ENCODE results near the gene BTN3A1. TPM values are rescaled to one million over a fixed set of nuclear protein-coding genes. Genes with fewer than 3 reads are reported as not detected.

BTN3A1 gene
- 8.1 and 13.6 TPM in 2 replicates for polyA plus RNA-seq (2011; rRNA removed)
- 2.5 and 3.1 TPM in 2 replicates for polyA plus RNA-seq (2012; cell fraction: cytosol; rRNA removed)
- polyA plus RNA-seq (2012; cell fraction: nucleus; rRNA removed): 6.4 and 7.3 TPM in 2 replicates
- polyA plus RNA-seq (2017; fragmentation: RNase III; extraction: RNeasy Plus Mini Kit Qiagen cat#74134 plus additional on column Dnase treatment): 3.8 to 5.5 TPM (median 4.0 TPM) in 3 replicates
- polyA minus RNA-seq (2011; rRNA and poly(A)+ RNA removed): 12.6 and 15.8 TPM in 2 replicates

DNA sequence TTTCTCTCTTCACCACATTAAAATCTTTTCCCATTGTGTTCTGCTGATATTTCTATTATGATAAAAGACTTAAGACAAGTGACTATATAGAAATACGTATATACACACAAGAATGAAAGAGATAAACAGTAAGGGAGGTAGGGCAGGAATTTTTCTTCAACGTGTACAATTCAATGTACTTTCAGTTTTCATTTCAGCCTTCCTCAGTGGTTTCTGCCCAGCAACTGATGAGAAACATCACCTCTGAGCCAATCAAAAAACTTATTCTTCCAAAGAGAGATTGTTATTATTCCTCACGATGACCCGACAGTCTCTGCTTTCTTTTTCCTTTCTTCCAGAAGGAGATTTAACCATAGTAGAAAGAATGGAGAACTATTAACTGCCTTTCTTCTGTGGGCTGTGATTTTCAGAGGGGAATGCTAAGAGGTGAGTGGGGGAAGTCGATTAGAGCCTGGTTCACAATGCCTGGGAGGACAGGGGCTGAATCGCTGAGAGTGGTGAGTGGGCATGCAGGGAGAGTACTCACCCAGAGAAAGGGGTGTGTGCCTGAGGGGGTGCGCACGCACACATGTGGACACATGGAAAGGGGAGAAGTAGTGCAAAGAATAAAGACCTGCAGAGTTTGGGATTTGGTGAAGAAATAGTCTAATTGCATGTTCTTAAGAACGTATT, at the start of gene BTN3A1:
TSS of gene BTN3A1 (plus strand) at position 289 of the 672 bp plus-strand sequence. CDS start 3,289 bp downstream, outside the sequence.
- Histone ChIP-seq H3K9me3 (no peaks in the 10 kb centered on the region), H3K27ac (peak within 1 kb of the TSS; percentile 73 to 88), H3K4me3 (peak within 1 kb of the TSS; percentile 53), H3K4me2 (peak within 1 kb of the TSS; percentile 92), H3K4me1 (peaks cover 4% of the 10 kb centered on the region; the same call in 1 of the 3 replicates)
- POLR2A ChIA-PET: no interaction called here
- no peak for FAIRE-seq
- peak; percentile 62 to 66 for DNase-seq (ENCODE audit: low read depth in 1 of 2, low spot score in 1 of 2)
- CTCF ChIA-PET: no interaction called here
- WGBS (ENCODE audit: missing lambda C conversion rate): under 1% methylated on average over 9 of the region's 9 CpGs
- TF ChIP-seq MAFK (IDR thresholded peaks at IDR 0.05; ENCODE audit: partially characterized antibody) (peak; percentile 34), RFX5 (IDR thresholded peaks at IDR 0.05) (peak; percentile 99), NR3C1 (IDR thresholded peaks at IDR 0.05) (no peak)
- TF ChIP-seq, protein P1, sequence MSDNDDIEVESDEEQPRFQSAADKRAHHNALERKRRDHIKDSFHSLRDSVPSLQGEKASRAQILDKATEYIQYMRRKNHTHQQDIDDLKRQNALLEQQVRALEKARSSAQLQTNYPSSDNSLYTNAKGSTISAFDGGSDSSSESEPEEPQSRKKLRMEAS (IDR thresholded peaks at IDR 0.05): peak; percentile 37; the same call in 1 of the 2 replicates
- TF ChIP-seq, protein P2, sequence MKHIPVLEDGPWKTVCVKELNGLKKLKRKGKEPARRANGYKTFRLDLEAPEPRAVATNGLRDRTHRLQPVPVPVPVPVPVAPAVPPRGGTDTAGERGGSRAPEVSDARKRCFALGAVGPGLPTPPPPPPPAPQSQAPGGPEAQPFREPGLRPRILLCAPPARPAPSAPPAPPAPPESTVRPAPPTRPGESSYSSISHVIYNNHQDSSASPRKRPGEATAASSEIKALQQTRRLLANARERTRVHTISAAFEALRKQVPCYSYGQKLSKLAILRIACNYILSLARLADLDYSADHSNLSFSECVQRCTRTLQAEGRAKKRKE (CRISPR knock-in tag; IDR thresholded peaks at IDR 0.05; ENCODE audit: low read depth): no peak
- ATAC-seq: peak; percentile 99

DNA sequence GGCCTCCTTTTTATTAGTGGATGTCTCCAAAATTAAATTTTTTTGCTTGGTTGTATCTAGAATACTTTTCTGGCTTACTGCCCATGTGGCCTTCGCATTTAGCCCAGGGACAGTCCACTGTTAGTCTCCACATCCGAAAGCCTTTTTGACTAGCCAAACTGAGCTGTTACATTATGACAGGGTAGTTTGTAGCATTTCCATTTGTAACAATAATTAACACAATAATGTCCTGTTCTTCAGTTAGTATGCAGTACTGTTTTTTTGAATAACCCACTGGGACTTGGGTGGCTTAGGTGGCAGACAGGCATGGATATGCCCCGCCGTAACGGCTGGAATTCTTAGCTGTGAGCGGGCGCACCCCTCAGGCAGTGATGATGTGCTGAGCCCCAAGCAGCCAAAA, 49.8 kb upstream of the BTN3A1 start:
- Histone ChIP-seq H3K27ac (peak overlapping the region; percentile 80 to 90), H3K4me3 (no peak overlapping the region), H3K9me3 (no peaks in the 10 kb centered on the region), H3K4me2 (peak overlapping the region; percentile 33), H3K4me1 (peaks cover 32% of the 10 kb centered on the region)
- TF ChIP-seq JUN (IDR thresholded peaks at IDR 0.05): no peak
- no peak for TF ChIP-seq MAFK (IDR thresholded peaks at IDR 0.05; ENCODE audit: partially characterized antibody)
- TF ChIP-seq, protein P3, sequence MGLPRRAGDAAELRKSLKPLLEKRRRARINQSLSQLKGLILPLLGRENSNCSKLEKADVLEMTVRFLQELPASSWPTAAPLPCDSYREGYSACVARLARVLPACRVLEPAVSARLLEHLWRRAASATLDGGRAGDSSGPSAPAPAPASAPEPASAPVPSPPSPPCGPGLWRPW (IDR thresholded peaks at IDR 0.05): no peak
- 92% methylated on average over 7 of the region's 7 CpGs for WGBS (ENCODE audit: missing lambda C conversion rate)
- DNase-seq (ENCODE audit: low read depth in 1 of 2, low spot score in 1 of 2): no peak
- CTCF ChIA-PET: interaction anchor here (0.9 to 3.3 kb wide), 2 partner anchors 11 to 12 kb away, joined by 3 to 23 read pairs; no protein-coding TSS in a partner anchor
- no peak for ATAC-seq
- POLR2A ChIA-PET: no interaction called here
- FAIRE-seq: no peak

DNA sequence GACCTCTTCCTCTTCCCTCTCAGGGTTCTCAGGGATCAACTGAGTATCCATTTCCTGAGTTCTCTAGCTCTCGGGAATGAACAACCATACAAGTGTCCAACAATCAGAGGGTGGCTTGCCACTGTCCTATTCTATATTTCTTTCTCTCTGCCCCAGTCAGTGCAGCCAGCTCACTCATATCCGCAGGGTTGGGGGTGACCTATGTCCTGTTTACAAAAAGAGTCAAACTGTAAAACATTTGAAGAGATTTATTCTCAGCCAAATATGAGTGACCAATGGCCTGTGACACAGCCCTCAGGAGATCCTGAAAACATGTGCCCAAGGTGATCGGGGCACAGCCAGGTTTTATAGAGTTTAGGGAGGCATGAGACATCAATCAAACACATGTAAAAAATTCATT, 47.9 kb upstream of the BTN3A1 start:
- POLR2A ChIA-PET: no interaction called here
- Histone ChIP-seq H3K9me3 (no peaks in the 10 kb centered on the region), H3K27ac (peak overlapping the region in 1 of 2 experiments; percentile 67; a peak in 3 of 6 replicates), H3K4me1 (peaks cover 26% of the 10 kb centered on the region), H3K4me2 (no peak overlapping the region), H3K4me3 (no peak overlapping the region)
- CTCF ChIA-PET: interaction anchor here (2.1 kb wide), 1 partner anchor 12 kb away, joined by 6 read pairs; no protein-coding TSS in a partner anchor
- TF ChIP-seq RFX5 (IDR thresholded peaks at IDR 0.05): no peak
- no peak for TF ChIP-seq KDM5A (IDR thresholded peaks at IDR 0.05)
- no peak for TF ChIP-seq POLR2AphosphoS2 (conservative IDR thresholded peaks at IDR 0.05; ENCODE audit: low read length)
- TF ChIP-seq KDM1A (IDR thresholded peaks at IDR 0.05; ENCODE audit: low read depth): no peak
- TF ChIP-seq RNF2 (IDR thresholded peaks at IDR 0.05; ENCODE audit: borderline replicate concordance, low read depth): no peak
- TF ChIP-seq MAZ (IDR thresholded peaks at IDR 0.05; ENCODE audit: borderline replicate concordance, low read depth, low read length): no peak
- TF ChIP-seq, protein P3 (IDR thresholded peaks at IDR 0.05): no peak
- TF ChIP-seq EP300 (IDR thresholded peaks at IDR 0.05): no peak
- no peak for TF ChIP-seq CHD2 (IDR thresholded peaks at IDR 0.05; ENCODE audit: low read length, partially characterized antibody)
- no peak for TF ChIP-seq HOXB13 (CRISPR knock-in tag; IDR thresholded peaks at IDR 0.05; ENCODE audit: low read depth)
- TF ChIP-seq, protein P4, sequence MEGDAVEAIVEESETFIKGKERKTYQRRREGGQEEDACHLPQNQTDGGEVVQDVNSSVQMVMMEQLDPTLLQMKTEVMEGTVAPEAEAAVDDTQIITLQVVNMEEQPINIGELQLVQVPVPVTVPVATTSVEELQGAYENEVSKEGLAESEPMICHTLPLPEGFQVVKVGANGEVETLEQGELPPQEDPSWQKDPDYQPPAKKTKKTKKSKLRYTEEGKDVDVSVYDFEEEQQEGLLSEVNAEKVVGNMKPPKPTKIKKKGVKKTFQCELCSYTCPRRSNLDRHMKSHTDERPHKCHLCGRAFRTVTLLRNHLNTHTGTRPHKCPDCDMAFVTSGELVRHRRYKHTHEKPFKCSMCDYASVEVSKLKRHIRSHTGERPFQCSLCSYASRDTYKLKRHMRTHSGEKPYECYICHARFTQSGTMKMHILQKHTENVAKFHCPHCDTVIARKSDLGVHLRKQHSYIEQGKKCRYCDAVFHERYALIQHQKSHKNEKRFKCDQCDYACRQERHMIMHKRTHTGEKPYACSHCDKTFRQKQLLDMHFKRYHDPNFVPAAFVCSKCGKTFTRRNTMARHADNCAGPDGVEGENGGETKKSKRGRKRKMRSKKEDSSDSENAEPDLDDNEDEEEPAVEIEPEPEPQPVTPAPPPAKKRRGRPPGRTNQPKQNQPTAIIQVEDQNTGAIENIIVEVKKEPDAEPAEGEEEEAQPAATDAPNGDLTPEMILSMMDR (IDR thresholded peaks at IDR 0.05): no peak
- TF ChIP-seq, protein P5, sequence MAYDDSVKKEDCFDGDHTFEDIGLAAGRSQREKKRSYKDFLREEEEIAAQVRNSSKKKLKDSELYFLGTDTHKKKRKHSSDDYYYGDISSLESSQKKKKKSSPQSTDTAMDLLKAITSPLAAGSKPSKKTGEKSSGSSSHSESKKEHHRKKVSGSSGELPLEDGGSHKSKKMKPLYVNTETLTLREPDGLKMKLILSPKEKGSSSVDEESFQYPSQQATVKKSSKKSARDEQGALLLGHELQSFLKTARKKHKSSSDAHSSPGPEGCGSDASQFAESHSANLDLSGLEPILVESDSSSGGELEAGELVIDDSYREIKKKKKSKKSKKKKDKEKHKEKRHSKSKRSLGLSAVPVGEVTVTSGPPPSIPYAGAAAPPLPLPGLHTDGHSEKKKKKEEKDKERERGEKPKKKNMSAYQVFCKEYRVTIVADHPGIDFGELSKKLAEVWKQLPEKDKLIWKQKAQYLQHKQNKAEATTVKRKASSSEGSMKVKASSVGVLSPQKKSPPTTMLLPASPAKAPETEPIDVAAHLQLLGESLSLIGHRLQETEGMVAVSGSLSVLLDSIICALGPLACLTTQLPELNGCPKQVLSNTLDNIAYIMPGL (CRISPR knock-in tag; IDR thresholded peaks at IDR 0.05; ENCODE audit: borderline replicate concordance): no peak
- FAIRE-seq: no peak
- no peak for ATAC-seq
- WGBS (ENCODE audit: missing lambda C conversion rate): 85% methylated on average over 3 of the region's 3 CpGs
- DNase-seq (ENCODE audit: low read depth in 1 of 2, low spot score in 1 of 2): no peak

Measured in A549 (cell line).